ENCODE data around the gene TMEM175.

TMEM175 gene

DNA sequence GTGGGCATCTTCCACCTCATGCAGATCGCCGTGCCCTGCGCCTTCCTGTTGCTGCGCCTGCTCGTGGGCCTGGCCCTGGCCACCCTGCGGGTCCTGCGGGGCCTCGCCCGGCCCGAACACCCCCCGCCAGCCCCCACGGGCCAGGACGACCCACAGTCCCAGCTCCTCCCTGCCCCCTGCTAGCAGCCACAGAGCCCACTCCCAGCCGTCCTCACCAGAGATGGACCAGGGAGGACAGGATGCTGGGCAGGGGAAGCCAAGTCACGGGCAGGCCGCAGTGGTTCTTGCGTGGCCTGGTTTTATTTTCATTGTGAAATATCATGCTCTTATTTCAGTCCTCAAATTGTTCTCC lies 26.0 kb downstream of the TMEM175 start:
- no peak for DNase-seq (ENCODE audit: extremely low read depth, low read depth)
- TF ChIP-seq, protein P1, sequence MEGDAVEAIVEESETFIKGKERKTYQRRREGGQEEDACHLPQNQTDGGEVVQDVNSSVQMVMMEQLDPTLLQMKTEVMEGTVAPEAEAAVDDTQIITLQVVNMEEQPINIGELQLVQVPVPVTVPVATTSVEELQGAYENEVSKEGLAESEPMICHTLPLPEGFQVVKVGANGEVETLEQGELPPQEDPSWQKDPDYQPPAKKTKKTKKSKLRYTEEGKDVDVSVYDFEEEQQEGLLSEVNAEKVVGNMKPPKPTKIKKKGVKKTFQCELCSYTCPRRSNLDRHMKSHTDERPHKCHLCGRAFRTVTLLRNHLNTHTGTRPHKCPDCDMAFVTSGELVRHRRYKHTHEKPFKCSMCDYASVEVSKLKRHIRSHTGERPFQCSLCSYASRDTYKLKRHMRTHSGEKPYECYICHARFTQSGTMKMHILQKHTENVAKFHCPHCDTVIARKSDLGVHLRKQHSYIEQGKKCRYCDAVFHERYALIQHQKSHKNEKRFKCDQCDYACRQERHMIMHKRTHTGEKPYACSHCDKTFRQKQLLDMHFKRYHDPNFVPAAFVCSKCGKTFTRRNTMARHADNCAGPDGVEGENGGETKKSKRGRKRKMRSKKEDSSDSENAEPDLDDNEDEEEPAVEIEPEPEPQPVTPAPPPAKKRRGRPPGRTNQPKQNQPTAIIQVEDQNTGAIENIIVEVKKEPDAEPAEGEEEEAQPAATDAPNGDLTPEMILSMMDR (IDR thresholded peaks at IDR 0.05; ENCODE audit: low read depth, low read length), result no peak

DNA sequence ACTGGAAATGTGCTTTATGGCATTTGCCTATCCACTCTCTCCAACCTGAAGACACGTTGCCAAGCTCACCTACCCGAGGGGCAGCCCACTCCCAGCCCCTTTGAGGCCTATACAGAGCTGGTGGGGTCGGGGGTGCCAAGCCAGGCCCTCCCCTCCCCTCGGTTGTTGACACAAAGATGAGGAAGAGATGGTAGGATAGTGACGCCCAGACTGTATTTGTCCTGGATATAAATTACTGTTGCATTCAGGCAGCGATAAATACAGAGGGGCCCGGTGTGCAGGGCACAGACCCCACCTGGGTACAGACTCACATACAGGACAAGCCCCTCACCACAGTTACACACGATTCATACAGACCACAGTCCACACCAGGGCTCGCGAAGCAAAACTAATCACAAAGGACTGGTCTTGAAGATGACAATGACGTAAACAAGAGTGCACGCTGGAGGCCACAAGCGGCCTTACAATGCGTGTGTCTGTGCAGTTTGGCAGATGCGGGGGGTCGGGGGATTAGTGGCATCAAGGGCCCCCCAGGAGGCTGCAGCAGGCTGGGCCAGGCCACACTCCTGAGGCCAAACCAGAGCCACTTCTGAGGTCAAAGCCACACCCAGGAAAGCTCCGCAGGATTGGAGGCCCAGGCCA lies 26.6 kb downstream of the TMEM175 start:
- DNase-seq (ENCODE audit: extremely low read depth, low read depth), result no peak
- TF ChIP-seq, protein P1 (IDR thresholded peaks at IDR 0.05; ENCODE audit: low read depth, low read length), result no peak

DNA sequence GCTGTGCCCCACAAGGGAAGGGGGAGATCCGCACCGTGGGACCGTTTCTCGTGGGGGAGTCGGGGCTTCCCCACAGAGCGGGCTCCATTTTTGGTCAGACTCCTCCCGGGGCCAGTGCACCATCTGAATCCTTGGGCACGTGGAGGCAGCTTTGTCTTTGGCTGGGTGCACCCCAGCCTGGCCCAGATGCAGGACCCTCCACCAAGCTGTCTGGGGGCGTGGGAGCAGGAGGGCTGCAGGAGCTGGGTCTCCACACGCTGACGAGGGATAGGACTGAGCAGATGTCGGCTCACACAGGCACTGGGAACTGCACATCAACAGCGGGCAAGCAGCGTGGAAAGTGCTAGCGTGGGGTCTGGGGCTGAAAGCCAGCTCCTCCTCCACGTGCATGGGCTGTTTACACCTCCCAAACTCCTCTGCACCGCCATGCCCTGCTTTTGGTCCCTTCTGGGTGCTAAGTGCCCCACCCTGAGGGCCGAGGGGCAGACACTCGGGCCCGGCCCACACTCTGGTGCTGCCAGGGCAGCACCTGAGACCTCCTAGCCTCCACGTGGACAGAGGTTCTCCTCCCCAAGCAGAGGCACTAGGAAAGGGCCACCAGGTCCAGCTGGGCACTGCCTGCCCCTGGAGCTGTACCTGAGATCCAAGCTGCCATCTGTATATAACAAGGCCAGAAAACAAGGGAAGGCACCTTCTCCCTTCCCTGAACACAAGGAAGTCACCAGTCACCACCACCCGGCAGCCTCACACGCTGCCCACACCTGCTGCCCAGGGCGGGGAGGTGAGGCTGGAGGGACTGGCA lies 27.3 kb downstream of the TMEM175 start:
- no peak for DNase-seq (ENCODE audit: extremely low read depth, low read depth)
- TF ChIP-seq, protein P1 (IDR thresholded peaks at IDR 0.05; ENCODE audit: low read depth, low read length), result no peak

DNA sequence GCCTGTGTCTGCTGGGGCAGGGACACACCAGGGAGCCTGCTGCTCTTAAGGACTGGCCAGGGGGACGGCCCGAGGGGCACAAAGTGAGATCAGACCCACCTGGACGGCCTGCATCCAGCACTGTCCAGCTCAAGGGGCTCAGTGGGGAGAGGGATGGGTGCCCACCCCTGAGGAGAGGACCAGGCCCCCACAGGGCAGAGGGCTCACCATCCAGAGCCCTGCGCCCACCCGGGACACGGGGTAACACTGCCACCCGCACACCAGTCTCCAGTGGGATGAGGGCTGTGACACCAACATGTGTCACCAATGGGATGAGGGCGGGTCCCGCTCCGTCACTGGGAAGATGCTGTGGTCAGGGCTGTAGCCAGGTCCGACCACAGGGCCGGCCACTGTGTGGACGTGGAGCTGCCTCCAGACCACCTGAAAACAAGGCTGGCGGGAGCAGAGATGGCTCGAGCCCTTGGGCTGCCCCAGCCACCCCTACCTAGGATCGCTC lies 27.9 kb downstream of the TMEM175 start:
- no peak for DNase-seq (ENCODE audit: extremely low read depth, low read depth)
- TF ChIP-seq, protein P1 (IDR thresholded peaks at IDR 0.05; ENCODE audit: low read depth, low read length), result no peak

DNA sequence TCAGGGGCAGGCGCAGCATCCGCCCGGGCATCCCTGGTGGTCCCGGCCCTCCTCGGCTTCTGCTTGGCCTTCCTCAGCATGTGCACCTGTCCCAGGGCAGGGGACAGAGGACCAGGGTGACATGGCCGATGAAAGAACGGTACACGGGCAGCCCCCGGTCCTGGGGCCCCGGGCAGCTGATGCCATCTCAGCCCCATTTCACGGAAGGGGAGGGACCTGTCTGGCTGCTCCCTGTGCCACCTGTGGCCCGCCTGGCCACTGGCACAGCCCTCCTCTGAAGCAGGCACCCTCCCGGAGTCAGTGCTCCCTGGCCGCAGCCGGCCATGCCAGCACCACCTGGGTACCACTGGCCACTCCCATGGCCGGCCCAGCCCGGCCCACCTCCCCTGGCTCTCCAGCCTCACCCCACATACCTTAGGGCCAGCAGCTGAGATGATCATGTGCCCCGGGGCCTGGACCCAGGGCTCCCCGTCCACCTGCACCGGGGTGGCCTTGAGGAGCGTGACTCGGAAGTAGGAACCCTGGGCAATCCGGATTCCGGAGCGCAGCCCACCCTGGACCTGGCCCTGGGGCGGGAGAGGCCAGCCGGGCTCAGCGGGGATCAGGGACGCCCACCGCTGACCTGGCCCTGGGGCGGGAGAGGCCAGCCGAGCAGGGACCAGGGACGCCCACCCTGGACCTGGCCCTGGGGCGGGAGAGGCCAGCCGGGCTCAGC lies 28.5 kb downstream of the TMEM175 start:
- TF ChIP-seq, protein P1 (IDR thresholded peaks at IDR 0.05; ENCODE audit: low read depth, low read length), result no peak

DNA sequence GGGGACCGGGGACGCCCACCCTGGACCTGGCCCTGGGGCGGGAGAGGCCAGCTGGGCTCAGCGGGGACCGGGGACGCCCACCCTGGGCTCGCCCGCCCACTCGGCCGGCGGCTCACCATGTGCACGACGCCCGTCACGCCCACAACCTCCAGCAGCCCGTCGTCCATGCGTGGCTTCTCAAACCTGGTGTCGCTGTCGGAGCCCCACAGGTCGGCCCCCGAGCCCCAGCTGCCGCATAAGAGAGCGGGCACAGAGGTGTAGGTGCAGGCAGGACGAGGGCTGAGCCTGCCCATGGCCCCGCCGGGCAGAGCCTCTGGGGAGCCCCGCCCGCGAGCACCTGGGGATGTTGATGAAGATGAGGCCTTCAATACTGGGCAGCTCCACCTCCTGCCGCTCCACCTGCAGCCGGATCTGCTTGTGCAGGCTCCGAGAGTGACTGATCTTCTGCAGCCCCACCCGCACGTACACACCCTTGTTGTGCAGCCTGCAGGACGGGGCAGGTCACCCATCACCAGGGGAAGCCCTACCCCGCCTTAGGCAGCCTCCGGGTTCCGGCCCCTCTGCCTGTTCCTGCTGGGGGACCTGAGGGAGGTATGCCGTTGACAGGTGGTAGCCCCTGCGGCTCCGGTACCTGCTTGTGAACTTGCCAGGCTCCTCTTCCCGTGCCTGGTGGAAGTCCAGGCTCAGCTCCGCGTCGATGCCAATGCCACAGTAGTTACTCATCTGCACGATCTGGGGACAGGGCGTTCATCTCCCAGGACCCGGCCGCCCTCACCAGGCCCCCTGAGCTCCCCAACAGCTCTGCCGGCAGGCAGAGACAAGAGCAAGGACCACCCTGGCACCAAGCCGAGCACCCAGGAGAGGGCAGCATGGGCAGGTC lies 29.3 kb downstream of the TMEM175 start:
- no peak for DNase-seq (ENCODE audit: extremely low read depth, low read depth)
- TF ChIP-seq, protein P1 (IDR thresholded peaks at IDR 0.05; ENCODE audit: low read depth, low read length), result no peak

More for the DNA sequence above, 28.5 kb downstream of the TMEM175 start:
- DNase-seq (ENCODE audit: extremely low read depth, low read depth), result no peak
